AG09309 (cell line): Measurements from ENCODE around the gene C2.
"Not testable (repeated sequence)": the region's sequence is repeated elsewhere in the genome, so short reads cannot be mapped to it uniquely, and the experiment has no call there.

Source experiments
- DNase-seq: peaks from one replicate; pipeline ENCODE4 v3.0.0-alpha.2; 2010; ENCODE audit warnings: low read depth
- H3K4me3 ChIP-seq: 2 replicates; pipeline ENCODE4 v1.5.1; 2011; ENCODE audit warnings: mild to moderate bottlenecking, low read depth, low read length, moderate library complexity; ENCODE audit not compliant: control insufficient read depth
- TF ChIP-seq, protein P1 (sequence below): IDR thresholded peaks from 2 replicates; pipeline ENCODE4 v1.5.1; 2011; ENCODE audit warnings: mild to moderate bottlenecking, low read depth, low read length, inconsistent platforms; ENCODE audit not compliant: insufficient read depth, control insufficient read depth; ENCODE audit errors: missing control alignments

C2 gene

DNA sequence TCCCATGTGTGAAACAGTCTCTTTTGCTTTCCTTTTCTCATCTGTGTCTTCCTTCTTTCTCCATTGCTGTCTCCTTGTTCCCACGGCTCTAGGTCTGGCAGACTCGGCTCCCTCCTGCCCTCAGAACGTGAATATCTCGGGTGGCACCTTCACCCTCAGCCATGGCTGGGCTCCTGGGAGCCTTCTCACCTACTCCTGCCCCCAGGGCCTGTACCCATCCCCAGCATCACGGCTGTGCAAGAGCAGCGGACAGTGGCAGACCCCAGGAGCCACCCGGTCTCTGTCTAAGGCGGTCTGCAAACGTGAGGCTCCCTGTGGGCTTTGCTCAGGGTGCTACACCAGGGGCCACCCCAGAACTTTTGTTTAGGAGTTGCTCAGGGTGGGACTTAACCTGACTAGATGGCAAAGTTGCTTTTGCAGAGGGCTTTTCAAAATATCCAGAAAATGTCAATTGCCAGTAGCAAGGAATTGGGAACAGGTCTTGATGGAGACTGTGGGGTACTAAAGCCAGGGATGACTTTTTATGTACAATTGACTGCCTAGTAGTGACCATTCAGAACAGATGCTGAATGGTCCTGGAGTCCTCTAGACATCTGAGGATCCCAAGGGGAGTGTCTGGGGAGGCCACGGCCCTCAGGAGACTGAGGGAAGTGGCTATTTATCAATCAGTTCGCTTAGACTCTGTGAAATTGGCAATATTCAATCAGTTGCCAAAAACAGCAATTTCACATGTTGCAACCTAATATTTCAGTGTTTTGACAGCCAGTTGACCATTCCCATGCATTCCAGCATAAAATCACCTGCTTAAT is 550 bp downstream of the C2 start:
- TF ChIP-seq, protein P1, sequence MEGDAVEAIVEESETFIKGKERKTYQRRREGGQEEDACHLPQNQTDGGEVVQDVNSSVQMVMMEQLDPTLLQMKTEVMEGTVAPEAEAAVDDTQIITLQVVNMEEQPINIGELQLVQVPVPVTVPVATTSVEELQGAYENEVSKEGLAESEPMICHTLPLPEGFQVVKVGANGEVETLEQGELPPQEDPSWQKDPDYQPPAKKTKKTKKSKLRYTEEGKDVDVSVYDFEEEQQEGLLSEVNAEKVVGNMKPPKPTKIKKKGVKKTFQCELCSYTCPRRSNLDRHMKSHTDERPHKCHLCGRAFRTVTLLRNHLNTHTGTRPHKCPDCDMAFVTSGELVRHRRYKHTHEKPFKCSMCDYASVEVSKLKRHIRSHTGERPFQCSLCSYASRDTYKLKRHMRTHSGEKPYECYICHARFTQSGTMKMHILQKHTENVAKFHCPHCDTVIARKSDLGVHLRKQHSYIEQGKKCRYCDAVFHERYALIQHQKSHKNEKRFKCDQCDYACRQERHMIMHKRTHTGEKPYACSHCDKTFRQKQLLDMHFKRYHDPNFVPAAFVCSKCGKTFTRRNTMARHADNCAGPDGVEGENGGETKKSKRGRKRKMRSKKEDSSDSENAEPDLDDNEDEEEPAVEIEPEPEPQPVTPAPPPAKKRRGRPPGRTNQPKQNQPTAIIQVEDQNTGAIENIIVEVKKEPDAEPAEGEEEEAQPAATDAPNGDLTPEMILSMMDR = no peak
- no peak overlapping the region; the same call in 1 of the 2 replicates for H3K4me3 ChIP-seq
- no peak for DNase-seq

DNA sequence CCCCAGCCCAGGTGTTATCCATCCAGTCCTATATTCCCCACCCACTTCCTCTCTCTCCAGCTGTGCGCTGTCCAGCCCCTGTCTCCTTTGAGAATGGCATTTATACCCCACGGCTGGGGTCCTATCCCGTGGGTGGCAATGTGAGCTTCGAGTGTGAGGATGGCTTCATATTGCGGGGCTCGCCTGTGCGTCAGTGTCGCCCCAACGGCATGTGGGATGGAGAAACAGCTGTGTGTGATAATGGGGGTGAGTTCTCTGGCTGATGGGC is 1.1 kb downstream of the C2 start:
- H3K4me3 ChIP-seq = no peak overlapping the region
- DNase-seq = no peak
- TF ChIP-seq, protein P1 = no peak

DNA sequence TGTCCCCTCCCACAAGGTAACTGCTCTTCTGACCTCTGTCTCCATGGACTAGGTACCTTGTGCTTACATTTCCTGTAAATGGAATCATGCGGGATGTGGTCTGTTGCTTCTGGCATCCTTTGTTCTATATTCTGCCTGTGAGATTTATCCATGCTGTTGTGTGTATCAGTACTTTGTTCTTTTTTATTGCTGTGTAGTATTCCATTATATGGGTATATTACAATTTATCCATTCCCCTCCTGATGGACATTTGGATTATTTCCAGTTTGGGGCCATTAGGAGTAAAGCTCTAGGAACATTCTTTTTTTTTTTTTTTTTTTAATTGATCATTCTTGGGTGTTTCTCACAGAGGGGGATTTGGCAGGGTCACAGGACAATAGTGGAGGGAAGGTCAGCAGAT is 3.4 kb downstream of the C2 start:
- no peak for DNase-seq
- no peak overlapping the region for H3K4me3 ChIP-seq
- TF ChIP-seq, protein P1 = no peak

DNA sequence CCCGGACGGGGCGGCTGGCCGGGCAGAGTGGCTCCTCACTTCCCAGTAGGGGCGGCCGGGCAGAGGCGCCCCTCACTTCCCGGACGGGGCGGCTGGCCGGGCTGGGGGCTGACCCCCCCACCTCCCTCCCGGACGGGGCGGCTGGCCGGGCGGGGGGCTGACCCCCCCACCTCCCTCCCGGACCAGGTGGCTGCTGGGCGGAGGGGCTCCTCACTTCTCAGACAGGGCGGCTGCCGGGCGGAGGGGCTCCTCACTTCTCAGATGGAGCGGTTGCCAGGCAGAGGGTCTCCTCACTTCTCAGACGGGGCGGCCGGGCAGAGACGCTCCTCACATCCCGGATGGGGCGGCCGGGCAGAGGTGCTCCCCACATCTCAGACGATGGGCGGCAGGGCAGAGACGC is 4.6 kb downstream of the C2 start:
- not testable (repeated sequence) for H3K4me3 ChIP-seq, DNase-seq

DNA sequence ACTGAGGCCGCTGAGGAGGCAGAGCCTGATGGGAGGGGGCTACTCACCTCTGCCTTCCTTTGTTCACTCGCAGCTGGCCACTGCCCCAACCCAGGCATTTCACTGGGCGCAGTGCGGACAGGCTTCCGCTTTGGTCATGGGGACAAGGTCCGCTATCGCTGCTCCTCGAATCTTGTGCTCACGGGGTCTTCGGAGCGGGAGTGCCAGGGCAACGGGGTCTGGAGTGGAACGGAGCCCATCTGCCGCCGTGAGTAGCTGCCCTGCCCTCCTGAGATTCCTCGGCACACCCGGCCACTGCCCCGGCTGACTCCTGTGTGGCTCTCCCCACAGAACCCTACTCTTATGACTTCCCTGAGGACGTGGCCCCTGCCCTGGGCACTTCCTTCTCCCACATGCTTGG is 6.0 kb downstream of the C2 start:
- no peak for DNase-seq
- H3K4me3 ChIP-seq = no peak overlapping the region
- TF ChIP-seq, protein P1 = no peak

DNA sequence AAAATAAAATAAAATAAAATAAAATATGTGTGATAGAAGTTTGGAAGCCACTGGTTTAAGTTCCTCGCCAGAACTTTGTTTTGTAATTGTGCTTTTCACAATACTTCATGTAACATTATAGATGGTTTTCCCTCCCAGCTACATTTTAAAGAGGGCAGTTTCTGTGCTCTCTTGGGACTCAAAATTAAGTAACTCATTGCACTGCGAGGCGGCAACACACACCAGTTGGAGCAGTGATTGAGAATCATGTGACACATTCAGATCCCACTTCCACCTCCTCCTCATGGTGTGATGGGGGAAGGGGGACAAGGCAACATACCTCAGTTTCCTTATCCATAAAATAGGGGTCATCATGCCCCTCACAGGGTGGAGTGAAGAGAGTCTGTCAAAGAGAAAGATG is 7.5 kb downstream of the C2 start:
- TF ChIP-seq, protein P1 = no peak
- no peak overlapping the region for H3K4me3 ChIP-seq
- no peak for DNase-seq

DNA sequence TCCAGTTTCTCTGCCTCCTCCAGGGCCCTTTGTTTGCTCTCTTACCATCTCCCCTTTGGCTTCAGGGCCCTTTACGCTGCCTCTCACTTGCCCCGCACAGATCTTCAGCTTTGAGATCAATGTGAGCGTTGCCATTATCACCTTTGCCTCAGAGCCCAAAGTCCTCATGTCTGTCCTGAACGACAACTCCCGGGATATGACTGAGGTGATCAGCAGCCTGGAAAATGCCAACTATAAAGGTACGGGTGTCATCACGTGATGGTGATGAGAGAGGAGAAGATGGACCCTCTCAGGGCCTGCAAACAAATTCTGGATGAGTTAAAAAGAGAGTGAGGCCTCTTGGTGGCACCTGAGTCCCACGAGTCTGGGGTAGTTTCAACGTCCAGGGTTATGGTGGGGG is 8.3 kb downstream of the C2 start:
- no peak for DNase-seq
- TF ChIP-seq, protein P1 = no peak
- no peak overlapping the region for H3K4me3 ChIP-seq
